ENCODE results near the gene SNX17.
A peak's percentile ranks its signal among the peaks of the same experiment; 100 is the strongest.
"Not testable (repeated sequence)": the region's sequence is repeated elsewhere in the genome, so short reads cannot be mapped to it uniquely, and the experiment has no call there.

SNX17 gene

GRCh38 chr2:27370026-27370815 lies at the start of gene SNX17, which contains the start of gene EIF2B4:
TSS of gene SNX17 (plus strand) at chr2:27370616. CDS start at chr2:27370744, 128 bp downstream.
TSS of gene EIF2B4 (minus strand) at chr2:27370338. CDS start at chr2:27370314, 24 bp downstream.
- peak; percentile 96 for DNase-seq

- DNase-seq: no peak
Observed at GRCh38 chr2:27320958-27321543, 49.4 kb upstream of the SNX17 start.

- no peak for DNase-seq
Observed at GRCh38 chr2:27322301-27322765, 48.1 kb upstream of the SNX17 start.

GRCh38 chr2:27322766-27323595 lies 47.4 kb upstream of the SNX17 start, which contains the start of gene MPV17:
TSS of gene MPV17 (minus strand) at chr2:27323097. CDS start at chr2:27322517, 580 bp downstream.
- DNase-seq: peak; percentile 70

GRCh38 chr2:27323596-27324285 lies 46.7 kb upstream of the SNX17 start:
- no peak for DNase-seq

- DNase-seq: no peak
Observed at GRCh38 chr2:27324720-27325119, 45.7 kb upstream of the SNX17 start.

- no peak for DNase-seq
Observed at GRCh38 chr2:27335311-27335710, 35.1 kb upstream of the SNX17 start.

- no peak for DNase-seq
Observed at GRCh38 chr2:27336173-27336572, 34.2 kb upstream of the SNX17 start.

GRCh38 chr2:27347641-27348040 lies 22.8 kb upstream of the SNX17 start:
- DNase-seq: no peak

GRCh38 chr2:27350106-27350693 lies 20.2 kb upstream of the SNX17 start:
- DNase-seq: no peak

GRCh38 chr2:27351802-27352598 lies 18.4 kb upstream of the SNX17 start:
- no peak for DNase-seq

- DNase-seq: not testable (repeated sequence)
Observed at GRCh38 chr2:27353386-27353761, 17.0 kb upstream of the SNX17 start.

- no peak for DNase-seq
Observed at GRCh38 chr2:27353762-27354596, 16.4 kb upstream of the SNX17 start.

- DNase-seq: no peak
Observed at GRCh38 chr2:27354597-27354927, 15.9 kb upstream of the SNX17 start.

- DNase-seq: peak; percentile 68
Observed at GRCh38 chr2:27356056-27356381, 14.4 kb upstream of the SNX17 start.

- DNase-seq: peak; percentile 84
Observed at GRCh38 chr2:27356382-27357181, 13.8 kb upstream of the SNX17 start, which contains the start of gene GTF3C2. TSS of gene GTF3C2 (minus strand) at chr2:27356764. CDS start at chr2:27343554, 13,210 bp downstream.

GRCh38 chr2:27362678-27363420 lies 7.6 kb upstream of the SNX17 start:
- no peak for DNase-seq

- no peak for DNase-seq
Observed at GRCh38 chr2:27363933-27364332, 6.5 kb upstream of the SNX17 start.

GRCh38 chr2:27369471-27370025 lies 868 bp upstream of the SNX17 start:
- peak; percentile 37 for DNase-seq
